HL-60 (cell line): ENCODE data around the gene KCNH1.

ENCODE experiments used
- DNase-seq, 2 experiments: peaks; one replicate each; pipeline ENCODE4 v3.0.0-alpha.2; 2010 to 2020; ENCODE audit warnings: low read depth in 1 of 2, low spot score in 1 of 2
- H3K27ac ChIP-seq: fragments of 250-450 bp; sonication (Bioruptor Pico); replicated peaks from 2 replicates; pipeline ENCODE4 v1.5.1; 2020; ENCODE audit warnings: mild to moderate bottlenecking, moderate library complexity
- H3K27me3 ChIP-seq: fragments of 250-450 bp; sonication (Bioruptor Pico); 2 replicates; pipeline ENCODE4 v1.5.1; 2021; ENCODE audit warnings: mild to moderate bottlenecking, moderate library complexity; ENCODE audit not compliant: insufficient read depth, poor library complexity, severe bottlenecking
- H3K4me3 ChIP-seq: replicated peaks from 2 replicates; pipeline ENCODE4 v1.5.1; 2011; ENCODE audit warnings: mild to moderate bottlenecking, control low read depth, low read length; ENCODE audit not compliant: insufficient read depth
- GABPA ChIP-seq: IDR thresholded peaks from 2 replicates; pipeline ENCODE4 v1.6.1; 2012; ENCODE audit warnings: low read depth
- POLR2AphosphoS5 ChIP-seq: IDR thresholded peaks from 2 replicates; pipeline ENCODE4 v1.6.1; 2012; ENCODE audit warnings: low read depth
- SPI1 ChIP-seq: IDR thresholded peaks from 2 replicates; pipeline ENCODE4 v1.6.1; 2012; ENCODE audit warnings: low read depth, mild to moderate bottlenecking, borderline replicate concordance
- TF ChIP-seq, protein P1 (sequence below): IDR thresholded peaks from one replicate; pipeline ENCODE4 v1.5.1; 2011; ENCODE audit warnings: low read length, control low read depth, inconsistent platforms; ENCODE audit not compliant: insufficient read depth
- TF ChIP-seq, protein P2 (sequence below): IDR thresholded peaks from 2 replicates; pipeline ENCODE4 v1.6.1; 2012; ENCODE audit warnings: low read depth; ENCODE audit not compliant: insufficient replicate concordance

Gene KCNH1

DNA sequence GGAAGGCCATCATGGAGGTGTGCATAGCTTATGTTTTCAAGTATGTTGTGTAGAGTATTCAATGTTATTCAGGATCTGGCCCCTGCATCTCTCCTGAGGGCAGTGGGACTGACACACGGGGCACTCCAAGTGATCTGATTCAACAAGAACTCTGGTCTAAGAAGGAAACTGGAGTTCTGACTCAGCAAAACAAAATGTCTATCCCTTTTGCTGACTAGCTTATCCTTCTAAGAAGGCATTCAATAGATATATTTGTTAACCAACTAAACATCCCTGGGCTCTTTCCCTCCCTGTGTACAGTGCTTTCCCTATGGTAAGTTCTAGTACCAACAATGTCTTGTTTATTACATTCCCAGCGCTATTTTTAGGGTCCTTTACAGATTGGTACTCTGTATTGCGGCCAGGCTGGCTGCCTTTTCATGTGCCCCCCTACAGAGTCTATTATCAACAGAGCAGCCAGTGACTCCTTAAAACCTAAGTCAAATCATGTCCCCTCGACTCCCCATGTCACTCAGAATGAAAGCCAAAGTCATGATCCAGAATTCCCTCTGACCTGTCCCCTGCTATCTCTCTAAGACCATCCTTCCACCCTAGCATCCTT is 304.9 kb downstream of the KCNH1 start:
- DNase-seq = no peak
- no peaks in the 10 kb centered on the region for H3K27me3 ChIP-seq
- no peak overlapping the region for H3K27ac ChIP-seq
- TF ChIP-seq GABPA (no peak), POLR2AphosphoS5 (no peak), SPI1 (no peak)
- TF ChIP-seq, protein P1, sequence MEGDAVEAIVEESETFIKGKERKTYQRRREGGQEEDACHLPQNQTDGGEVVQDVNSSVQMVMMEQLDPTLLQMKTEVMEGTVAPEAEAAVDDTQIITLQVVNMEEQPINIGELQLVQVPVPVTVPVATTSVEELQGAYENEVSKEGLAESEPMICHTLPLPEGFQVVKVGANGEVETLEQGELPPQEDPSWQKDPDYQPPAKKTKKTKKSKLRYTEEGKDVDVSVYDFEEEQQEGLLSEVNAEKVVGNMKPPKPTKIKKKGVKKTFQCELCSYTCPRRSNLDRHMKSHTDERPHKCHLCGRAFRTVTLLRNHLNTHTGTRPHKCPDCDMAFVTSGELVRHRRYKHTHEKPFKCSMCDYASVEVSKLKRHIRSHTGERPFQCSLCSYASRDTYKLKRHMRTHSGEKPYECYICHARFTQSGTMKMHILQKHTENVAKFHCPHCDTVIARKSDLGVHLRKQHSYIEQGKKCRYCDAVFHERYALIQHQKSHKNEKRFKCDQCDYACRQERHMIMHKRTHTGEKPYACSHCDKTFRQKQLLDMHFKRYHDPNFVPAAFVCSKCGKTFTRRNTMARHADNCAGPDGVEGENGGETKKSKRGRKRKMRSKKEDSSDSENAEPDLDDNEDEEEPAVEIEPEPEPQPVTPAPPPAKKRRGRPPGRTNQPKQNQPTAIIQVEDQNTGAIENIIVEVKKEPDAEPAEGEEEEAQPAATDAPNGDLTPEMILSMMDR = no peak
- TF ChIP-seq, protein P2, sequence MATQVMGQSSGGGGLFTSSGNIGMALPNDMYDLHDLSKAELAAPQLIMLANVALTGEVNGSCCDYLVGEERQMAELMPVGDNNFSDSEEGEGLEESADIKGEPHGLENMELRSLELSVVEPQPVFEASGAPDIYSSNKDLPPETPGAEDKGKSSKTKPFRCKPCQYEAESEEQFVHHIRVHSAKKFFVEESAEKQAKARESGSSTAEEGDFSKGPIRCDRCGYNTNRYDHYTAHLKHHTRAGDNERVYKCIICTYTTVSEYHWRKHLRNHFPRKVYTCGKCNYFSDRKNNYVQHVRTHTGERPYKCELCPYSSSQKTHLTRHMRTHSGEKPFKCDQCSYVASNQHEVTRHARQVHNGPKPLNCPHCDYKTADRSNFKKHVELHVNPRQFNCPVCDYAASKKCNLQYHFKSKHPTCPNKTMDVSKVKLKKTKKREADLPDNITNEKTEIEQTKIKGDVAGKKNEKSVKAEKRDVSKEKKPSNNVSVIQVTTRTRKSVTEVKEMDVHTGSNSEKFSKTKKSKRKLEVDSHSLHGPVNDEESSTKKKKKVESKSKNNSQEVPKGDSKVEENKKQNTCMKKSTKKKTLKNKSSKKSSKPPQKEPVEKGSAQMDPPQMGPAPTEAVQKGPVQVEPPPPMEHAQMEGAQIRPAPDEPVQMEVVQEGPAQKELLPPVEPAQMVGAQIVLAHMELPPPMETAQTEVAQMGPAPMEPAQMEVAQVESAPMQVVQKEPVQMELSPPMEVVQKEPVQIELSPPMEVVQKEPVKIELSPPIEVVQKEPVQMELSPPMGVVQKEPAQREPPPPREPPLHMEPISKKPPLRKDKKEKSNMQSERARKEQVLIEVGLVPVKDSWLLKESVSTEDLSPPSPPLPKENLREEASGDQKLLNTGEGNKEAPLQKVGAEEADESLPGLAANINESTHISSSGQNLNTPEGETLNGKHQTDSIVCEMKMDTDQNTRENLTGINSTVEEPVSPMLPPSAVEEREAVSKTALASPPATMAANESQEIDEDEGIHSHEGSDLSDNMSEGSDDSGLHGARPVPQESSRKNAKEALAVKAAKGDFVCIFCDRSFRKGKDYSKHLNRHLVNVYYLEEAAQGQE = no peak
- no peak overlapping the region for H3K4me3 ChIP-seq

DNA sequence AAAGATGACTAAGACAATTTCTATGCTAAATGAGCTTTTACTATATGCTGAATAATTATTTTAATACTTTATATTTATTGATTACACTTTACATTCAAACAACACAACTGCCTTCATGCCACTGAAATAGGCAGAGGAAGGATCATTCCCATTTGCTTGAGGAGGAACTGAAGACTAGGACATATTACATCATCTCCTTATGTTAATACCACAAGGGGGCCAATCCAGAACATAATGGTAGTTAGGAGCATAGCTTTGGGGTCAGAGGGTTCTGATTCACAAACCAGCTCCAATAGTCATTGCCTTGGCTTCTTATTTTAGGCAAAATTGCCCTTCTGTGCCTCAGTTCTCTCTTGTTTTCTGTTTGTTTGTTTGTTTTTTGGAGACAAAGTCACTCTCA is 306.5 kb downstream of the KCNH1 start:
- H3K4me3 ChIP-seq = no peak overlapping the region
- no peak for TF ChIP-seq GABPA
- TF ChIP-seq, protein P2 = no peak
- no peak for TF ChIP-seq SPI1
- TF ChIP-seq, protein P1 = no peak
- no peak for TF ChIP-seq POLR2AphosphoS5
- no peak for DNase-seq

DNA sequence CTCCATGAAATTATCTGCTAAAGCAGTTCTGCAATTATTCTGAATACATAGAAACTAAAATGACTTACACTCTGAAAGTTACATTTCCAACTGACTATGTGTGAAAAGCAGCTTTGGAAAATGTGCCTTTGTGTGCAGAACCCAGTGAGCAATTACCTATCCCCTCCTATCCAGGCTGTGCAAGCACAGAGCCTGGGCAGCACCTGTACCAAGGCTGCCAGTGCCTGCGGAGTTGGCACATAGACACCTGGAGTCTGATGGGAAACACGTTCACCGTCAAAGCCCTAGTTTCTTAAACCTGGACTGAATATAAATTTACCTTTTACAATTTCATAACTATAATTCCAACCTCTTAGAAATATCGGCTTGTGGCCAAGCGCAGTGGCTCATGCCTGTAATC is 307.3 kb downstream of the KCNH1 start:
- H3K4me3 ChIP-seq = no peak overlapping the region
- no peaks in the 10 kb centered on the region for H3K27me3 ChIP-seq
- H3K27ac ChIP-seq = no peak overlapping the region
- no peak for DNase-seq
- no peak for TF ChIP-seq POLR2AphosphoS5
- TF ChIP-seq, protein P1 = no peak
- TF ChIP-seq SPI1 = no peak
- TF ChIP-seq, protein P2 = no peak
- no peak for TF ChIP-seq GABPA

More for the DNA sequence above, 306.5 kb downstream of the KCNH1 start:
- H3K27ac ChIP-seq = no peak overlapping the region
- no peaks in the 10 kb centered on the region for H3K27me3 ChIP-seq
